Activated naive CD4-positive, alpha-beta T cell treated with anti-CD3 and anti-CD28 coated beads, Interleukin-2, amount 50 U/mL, for 24 hours (primary cell): ENCODE measurements around the gene INAFM2.

ENCODE experiments used
- H3K27ac Mint-ChIP-seq: one replicate; pipeline ENCODE4 v1.8.0; 2021; ENCODE audit warnings: mild to moderate bottlenecking, mixed read lengths
- H3K27me3 Mint-ChIP-seq: one replicate; pipeline ENCODE4 v1.8.0; 2021; ENCODE audit warnings: mixed read lengths
- H3K36me3 Mint-ChIP-seq: one replicate; pipeline ENCODE4 v1.8.0; 2021; ENCODE audit warnings: mixed read lengths
- H3K4me1 Mint-ChIP-seq: one replicate; pipeline ENCODE4 v1.8.0; 2021; ENCODE audit warnings: mixed read lengths
- H3K4me3 Mint-ChIP-seq: one replicate; pipeline ENCODE4 v1.8.0; 2021; ENCODE audit warnings: mild to moderate bottlenecking, mixed read lengths
- H3K9me3 Mint-ChIP-seq: one replicate; pipeline ENCODE4 v1.8.0; 2021; ENCODE audit warnings: mixed read lengths

Gene INAFM2

GRCh38 chr15:40352281-40352901, 28.9 kb downstream of the INAFM2 start:
- no peaks in the 10 kb centered on the region for H3K27me3 Mint-ChIP-seq
- no peak overlapping the region for H3K27ac Mint-ChIP-seq
- no peaks in the 10 kb centered on the region for H3K36me3 Mint-ChIP-seq
- no peaks in the 10 kb centered on the region for H3K9me3 Mint-ChIP-seq
- no peaks in the 10 kb centered on the region for H3K4me1 Mint-ChIP-seq
- H3K4me3 Mint-ChIP-seq, result no peak overlapping the region

- Mint-ChIP-seq H3K4me1 (peaks cover 2% of the 10 kb centered on the region), H3K4me3 (no peak overlapping the region), H3K9me3 (no peaks in the 10 kb centered on the region), H3K27ac (no peak overlapping the region), H3K36me3 (no peaks in the 10 kb centered on the region), H3K27me3 (no peaks in the 10 kb centered on the region)
Measured at GRCh38 chr15:40353697-40354096, 30.2 kb downstream of the INAFM2 start.

- H3K4me3 Mint-ChIP-seq, result no peak overlapping the region
Measured at GRCh38 chr15:40354408-40355171, 31.1 kb downstream of the INAFM2 start.

DNA sequence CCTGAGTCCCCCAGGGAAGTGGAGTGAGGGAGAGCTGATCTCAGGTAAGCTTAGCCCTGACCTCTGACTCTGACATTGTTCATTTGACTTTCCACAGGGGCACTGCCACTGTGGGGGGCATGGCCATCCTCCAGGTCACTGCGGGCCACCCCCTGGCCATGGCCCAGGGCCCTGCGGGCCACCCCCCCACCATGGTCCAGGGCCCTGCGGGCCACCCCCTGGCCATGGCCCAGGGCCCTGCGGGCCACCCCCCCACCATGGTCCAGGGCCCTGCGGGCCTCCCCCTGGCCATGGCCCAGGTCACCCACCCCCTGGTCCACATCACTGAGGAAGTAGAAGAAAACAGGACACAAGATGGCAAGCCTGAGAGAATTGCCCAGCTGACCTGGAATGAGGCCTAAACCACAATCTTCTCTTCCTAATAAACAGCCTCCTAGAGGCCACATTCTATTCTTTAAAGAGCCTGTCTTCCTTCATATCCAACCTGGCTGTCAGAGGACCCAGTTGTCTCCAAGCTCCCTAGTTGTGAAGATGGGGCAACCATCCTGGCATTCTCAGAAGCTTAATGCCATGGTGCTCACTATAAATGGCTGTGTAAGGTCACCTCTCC, 32.6 kb downstream of the INAFM2 start:
- H3K9me3 Mint-ChIP-seq, result no peaks in the 10 kb centered on the region
- H3K4me1 Mint-ChIP-seq, result peaks cover 7% of the 10 kb centered on the region
- no peak overlapping the region for H3K4me3 Mint-ChIP-seq
- no peaks in the 10 kb centered on the region for H3K27me3 Mint-ChIP-seq
- H3K27ac Mint-ChIP-seq, result no peak overlapping the region
- H3K36me3 Mint-ChIP-seq, result no peaks in the 10 kb centered on the region

More at GRCh38 chr15:40354408-40355171, 31.1 kb downstream of the INAFM2 start:
- Mint-ChIP-seq H3K36me3 (no peaks in the 10 kb centered on the region), H3K4me1 (peaks cover 7% of the 10 kb centered on the region), H3K9me3 (no peaks in the 10 kb centered on the region), H3K27me3 (no peaks in the 10 kb centered on the region), H3K27ac (no peak overlapping the region)

DNA sequence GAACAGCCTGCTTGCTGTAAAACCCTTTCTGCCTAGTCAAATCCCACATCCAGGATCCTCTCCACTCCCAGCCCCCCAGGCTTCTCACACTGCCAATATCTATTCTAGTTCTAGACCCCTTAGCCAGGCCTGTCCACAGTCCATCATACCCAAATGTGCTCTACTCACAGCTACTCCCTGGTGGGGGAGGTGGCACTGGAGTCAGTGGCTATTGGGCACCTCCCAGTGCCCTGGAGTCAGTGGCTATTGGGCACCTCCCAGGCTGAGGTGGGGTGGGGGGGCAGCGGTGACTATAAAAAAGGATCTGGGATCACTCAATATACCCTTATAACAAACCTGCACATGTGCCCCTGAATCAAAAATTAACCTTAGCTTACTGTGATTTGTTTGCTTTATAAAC, 33.8 kb downstream of the INAFM2 start:
- no peaks in the 10 kb centered on the region for H3K9me3 Mint-ChIP-seq
- H3K4me1 Mint-ChIP-seq, result peaks cover 7% of the 10 kb centered on the region
- H3K27me3 Mint-ChIP-seq, result no peaks in the 10 kb centered on the region
- H3K27ac Mint-ChIP-seq, result no peak overlapping the region
- no peaks in the 10 kb centered on the region for H3K36me3 Mint-ChIP-seq
- peak overlapping the region; percentile 62 for H3K4me3 Mint-ChIP-seq

DNA sequence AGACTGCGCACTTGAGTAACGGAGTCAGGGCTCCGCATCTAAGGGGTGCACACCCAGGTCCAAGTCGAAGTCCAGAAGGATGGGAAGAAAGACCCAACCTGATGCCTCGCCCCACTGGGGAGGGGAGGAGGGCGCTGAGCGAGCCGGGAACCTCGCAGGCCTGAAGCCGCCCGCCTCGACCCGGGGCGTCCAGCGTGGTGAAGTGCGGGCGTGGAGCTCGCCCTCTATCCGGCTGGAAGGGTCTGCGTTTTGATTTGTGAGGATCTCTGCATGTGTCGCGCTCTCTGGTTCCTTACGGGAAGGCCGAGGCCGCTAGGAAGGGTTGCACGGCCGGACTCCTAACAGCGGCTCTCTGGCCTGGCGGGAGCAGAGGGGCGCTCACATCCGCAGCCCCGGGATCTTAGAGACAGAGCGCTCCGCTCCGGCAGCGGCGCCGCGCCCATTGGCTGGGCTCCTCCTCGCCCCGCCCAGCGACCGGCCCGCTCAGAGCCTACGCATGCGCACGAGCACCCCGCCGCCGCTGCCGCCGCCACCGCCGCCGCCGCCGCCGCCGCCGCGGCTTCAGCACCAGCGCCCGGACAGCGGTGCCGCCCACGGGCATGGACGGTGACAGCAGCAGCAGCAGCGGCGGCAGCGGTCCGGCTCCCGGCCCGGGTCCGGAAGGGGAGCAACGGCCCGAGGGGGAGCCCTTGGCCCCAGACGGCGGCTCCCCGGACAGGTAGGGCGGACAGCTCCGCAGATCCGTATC, 34.4 kb downstream of the INAFM2 start, which contains the start of gene DISP2:
TSS of gene DISP2 (plus strand) at position 497 of the 748 bp plus-strand sequence. CDS start at position 600, 103 bp downstream.
- H3K36me3 Mint-ChIP-seq, result no peaks in the 10 kb centered on the region
- no peak within 1 kb of the TSS for H3K27ac Mint-ChIP-seq
- peaks cover 7% of the 10 kb centered on the region for H3K4me1 Mint-ChIP-seq
- no peaks in the 10 kb centered on the region for H3K27me3 Mint-ChIP-seq
- H3K4me3 Mint-ChIP-seq, result peak within 1 kb of the TSS; percentile 84
- H3K9me3 Mint-ChIP-seq, result no peaks in the 10 kb centered on the region

GRCh38 chr15:40358471-40359353, 35.2 kb downstream of the INAFM2 start:
- H3K4me1 Mint-ChIP-seq, result peaks cover 7% of the 10 kb centered on the region
- H3K9me3 Mint-ChIP-seq, result no peaks in the 10 kb centered on the region
- no peak overlapping the region for H3K27ac Mint-ChIP-seq
- peak overlapping the region; percentile 82 for H3K4me3 Mint-ChIP-seq
- no peaks in the 10 kb centered on the region for H3K36me3 Mint-ChIP-seq
- no peaks in the 10 kb centered on the region for H3K27me3 Mint-ChIP-seq

DNA sequence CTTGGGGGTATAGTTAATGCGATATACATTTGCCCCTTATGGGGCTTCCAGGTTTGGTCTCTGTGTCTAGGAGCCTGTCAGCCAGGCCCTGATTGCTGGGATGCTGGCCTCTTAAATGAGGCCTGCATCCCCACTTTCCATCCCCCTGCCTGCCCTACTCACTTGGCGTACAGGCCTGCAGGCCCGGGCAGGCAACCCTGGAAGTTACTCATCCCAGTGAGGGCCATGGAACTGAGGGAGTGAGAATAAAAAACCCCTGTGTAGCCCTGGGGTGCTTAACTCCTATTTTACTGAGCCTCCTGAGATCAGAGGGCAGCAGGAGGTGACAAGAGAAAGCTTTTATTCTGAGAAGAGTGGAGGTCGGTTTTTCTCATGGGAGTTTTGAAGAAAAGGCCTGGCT, 36.5 kb downstream of the INAFM2 start:
- H3K27me3 Mint-ChIP-seq, result no peaks in the 10 kb centered on the region
- no peak overlapping the region for H3K4me3 Mint-ChIP-seq
- H3K4me1 Mint-ChIP-seq, result peaks cover 7% of the 10 kb centered on the region
- H3K36me3 Mint-ChIP-seq, result no peaks in the 10 kb centered on the region
- H3K27ac Mint-ChIP-seq, result no peak overlapping the region
- no peaks in the 10 kb centered on the region for H3K9me3 Mint-ChIP-seq

DNA sequence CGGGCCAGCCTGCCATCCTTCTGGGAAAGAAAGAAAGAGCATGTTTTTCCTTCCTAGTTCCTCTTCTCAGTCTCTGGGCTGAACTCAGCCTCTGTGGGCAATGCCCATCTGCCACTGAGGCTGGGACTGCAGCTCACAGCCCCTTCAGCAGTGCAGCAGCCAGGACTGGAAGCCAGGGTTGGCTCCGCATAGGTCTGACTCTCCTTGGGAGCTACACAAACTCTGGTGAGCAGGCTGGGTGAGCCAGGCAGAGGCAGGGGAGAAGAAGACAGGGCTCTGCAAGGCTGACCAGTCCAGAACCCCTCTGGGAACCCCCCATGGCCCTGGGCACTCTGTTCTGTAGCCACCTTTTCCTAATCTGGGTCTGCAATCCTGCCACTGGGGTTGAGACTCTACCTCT, 38.1 kb downstream of the INAFM2 start:
- Mint-ChIP-seq H3K36me3 (no peaks in the 10 kb centered on the region), H3K4me3 (no peak overlapping the region), H3K4me1 (peaks cover 20% of the 10 kb centered on the region), H3K27ac (no peak overlapping the region), H3K27me3 (no peaks in the 10 kb centered on the region), H3K9me3 (no peaks in the 10 kb centered on the region)

- no peak overlapping the region for H3K4me3 Mint-ChIP-seq
- no peak overlapping the region for H3K27ac Mint-ChIP-seq
- peaks cover 31% of the 10 kb centered on the region for H3K4me1 Mint-ChIP-seq
- H3K27me3 Mint-ChIP-seq, result no peaks in the 10 kb centered on the region
- H3K9me3 Mint-ChIP-seq, result no peaks in the 10 kb centered on the region
- no peaks in the 10 kb centered on the region for H3K36me3 Mint-ChIP-seq
Measured at GRCh38 chr15:40363611-40364010, 40.1 kb downstream of the INAFM2 start.

- Mint-ChIP-seq H3K4me1 (peaks cover 29% of the 10 kb centered on the region), H3K27ac (no peak overlapping the region), H3K27me3 (no peaks in the 10 kb centered on the region), H3K9me3 (no peaks in the 10 kb centered on the region), H3K4me3 (no peak overlapping the region), H3K36me3 (no peaks in the 10 kb centered on the region)
Measured at GRCh38 chr15:40364251-40364650, 40.8 kb downstream of the INAFM2 start.

GRCh38 chr15:40365016-40365415, 41.5 kb downstream of the INAFM2 start:
- peaks cover 29% of the 10 kb centered on the region for H3K4me1 Mint-ChIP-seq
- H3K27ac Mint-ChIP-seq, result no peak overlapping the region
- no peaks in the 10 kb centered on the region for H3K36me3 Mint-ChIP-seq
- no peak overlapping the region for H3K4me3 Mint-ChIP-seq
- H3K9me3 Mint-ChIP-seq, result no peaks in the 10 kb centered on the region
- no peaks in the 10 kb centered on the region for H3K27me3 Mint-ChIP-seq

DNA sequence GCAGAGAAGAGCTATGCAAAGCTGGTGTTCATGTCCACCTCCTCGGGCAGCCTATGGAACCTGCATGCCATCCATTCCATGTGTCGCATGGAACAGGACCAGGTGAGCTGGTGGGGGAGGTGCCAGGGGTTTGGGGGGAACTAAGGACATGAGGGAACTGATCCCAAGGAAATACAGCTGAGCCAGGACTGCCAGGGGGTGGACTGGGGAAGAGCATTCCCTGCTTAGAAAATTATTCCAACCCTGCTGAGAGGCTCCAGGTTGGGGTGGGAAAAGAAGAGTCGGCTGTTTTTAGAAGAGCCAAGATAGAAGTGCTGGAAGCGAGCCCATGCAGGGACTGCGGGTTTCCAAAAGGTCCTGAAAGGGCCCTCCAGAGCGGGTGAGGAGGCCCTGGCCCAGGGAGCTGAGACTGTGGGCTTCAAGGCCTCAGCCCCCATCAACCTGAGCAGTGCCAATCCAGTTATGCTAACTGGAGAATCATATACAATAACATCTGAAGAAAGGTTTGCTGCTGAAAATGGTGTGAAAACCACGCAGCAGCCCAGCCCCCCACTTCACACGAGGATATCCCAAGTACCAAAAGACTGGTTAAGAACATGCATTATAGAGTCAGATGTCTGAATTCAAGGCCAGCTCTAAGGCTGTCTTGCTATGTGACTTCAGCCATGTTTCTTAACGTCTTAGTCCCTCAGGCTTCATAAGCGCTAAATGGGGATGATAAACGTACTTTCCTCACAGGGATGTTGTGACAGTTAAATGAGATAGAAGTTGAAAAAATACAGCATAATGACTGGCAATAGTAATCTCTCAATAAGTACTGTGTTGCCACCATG, 42.3 kb downstream of the INAFM2 start:
- Mint-ChIP-seq H3K4me3 (no peak overlapping the region), H3K27ac (no peak overlapping the region), H3K4me1 (peaks cover 29% of the 10 kb centered on the region), H3K36me3 (no peaks in the 10 kb centered on the region), H3K27me3 (no peaks in the 10 kb centered on the region), H3K9me3 (no peaks in the 10 kb centered on the region)
